HCT116 (cell line): ENCODE data around the gene CCDC102B. TPM values are rescaled to one million over a fixed set of nuclear protein-coding genes. Genes with fewer than 3 reads are reported as not detected.

Experiments used
- ATAC-seq: fragments of 200-7000 bp; cut with Tn5 transposase; 2 replicates; pipeline ENCODE4 v1.9.1; 2020; ENCODE audit warnings: mild to moderate bottlenecking, moderate library complexity
- BruUV-seq: library from RNA; stranded (reverse); fragments of 400-500 nt; replicated peaks from 2 replicates; lab custom pipeline; 2021; lab: Mats Ljungman, UMichigan
- CTCF ChIA-PET: fragments of 300-600 bp; sonication (Branson Sonifier 250); formaldehyde crosslinking; loops from one replicate; lab custom pipeline; 2021; ENCODE audit warnings: antibody characterized with exemption; lab: Charles Lee
- POLR2A ChIA-PET: fragments of 300-600, 350-600 bp; sonication (Branson Sonifier 250); formaldehyde crosslinking; loops from one replicate; lab custom pipeline; 2021; ENCODE audit warnings: antibody characterized with exemption; lab: Charles Lee
- RAD21 ChIA-PET, 2 experiments: fragments of 300-600 bp; sonication (Branson Sonifier 250); formaldehyde crosslinking; loops; one replicate each; lab custom pipeline; 2023; ENCODE audit warnings: low total read pairs in 2 of 2; ENCODE audit not compliant: uncharacterized antibody in 2 of 2, unreplicated experiment in 2 of 2, low non-redundant PET in 1 of 2; lab: Charles Lee
- DNase-seq: peaks from one replicate; pipeline ENCODE4 v3.0.0-alpha.2; 2010; ENCODE audit warnings: low read depth, low spot score
- H2AFZ ChIP-seq: fragments of 200-600 bp; shearing (Covaris generic), sonication (generic); 2 replicates; pipeline ENCODE4 v1.6.1; 2017; ENCODE audit warnings: low read depth, mixed run types, mixed read lengths, antibody characterized with exemption, low read length; ENCODE audit not compliant: poor library complexity, severe bottlenecking
- H3K27ac ChIP-seq: 2 replicates; pipeline ENCODE4 v1.5.1; 2012; ENCODE audit warnings: low read depth, low read length
- H3K27me3 ChIP-seq: fragments of 200-600 bp; sonication (generic); 2 replicates; pipeline ENCODE4 v1.6.1; 2016; ENCODE audit warnings: mixed run types, low read length, mixed read lengths; ENCODE audit not compliant: insufficient read depth
- H3K36me3 ChIP-seq, 2 experiments: fragments of 200-500 bp in 1 of 2; fragments of 200-600 bp in 1 of 2; sonication (Bioruptor generic) in 1 of 2; sonication (generic) in 1 of 2; 2 replicates each; pipeline versions ENCODE4 v1.5.1 to v1.6.1; 2014 to 2016; ENCODE audit warnings: low read length in 2 of 2, inconsistent platforms in 1 of 2, mixed read lengths in 1 of 2, mixed run types in 1 of 2; ENCODE audit not compliant: insufficient read depth in 2 of 2, control insufficient read depth in 1 of 2
- H3K4me1 ChIP-seq, 2 experiments: fragments of 200-600 bp in 1 of 2; sonication (generic) in 1 of 2; 2 replicates each; pipeline versions ENCODE4 v1.5.1 to v1.6.1; 2012 to 2017; ENCODE audit warnings: low read length in 2 of 2, inconsistent platforms in 1 of 2, mild to moderate bottlenecking in 1 of 2, mixed read lengths in 1 of 2, mixed run types in 1 of 2, moderate library complexity in 1 of 2; ENCODE audit not compliant: insufficient read depth in 2 of 2, control insufficient read depth in 1 of 2
- H3K4me2 ChIP-seq: fragments of 200-600 bp; sonication (generic); 2 replicates; pipeline ENCODE4 v1.6.1; 2017; ENCODE audit warnings: mixed run types, low read length, mixed read lengths
- H3K4me3 ChIP-seq, 2 experiments: fragments of 200-600 bp in 1 of 2; sonication (generic) in 1 of 2; replicated peaks in 1 of 2; 2 replicates each; pipeline ENCODE4 v1.5.1; 2011 to 2016; ENCODE audit warnings: low read length in 2 of 2, control low read depth in 1 of 2, low read depth in 1 of 2, mild to moderate bottlenecking in 1 of 2, mixed read lengths in 1 of 2, mixed run types in 1 of 2
- H3K79me2 ChIP-seq: fragments of 200-600 bp; sonication (generic); 2 replicates; pipeline ENCODE4 v1.6.1; 2017; ENCODE audit warnings: mild to moderate bottlenecking, mixed run types, low read length, moderate library complexity, mixed read lengths; ENCODE audit not compliant: insufficient read depth
- H3K9ac ChIP-seq: fragments of 200-600 bp; sonication (generic); 2 replicates; pipeline ENCODE4 v1.6.1; 2016; ENCODE audit warnings: low read length, mixed read lengths
- H3K9me2 ChIP-seq: fragments of 200-600 bp; sonication (generic), shearing (Covaris generic); 2 replicates; pipeline ENCODE4 v1.6.1; 2017; ENCODE audit warnings: mixed run types, mild to moderate bottlenecking, moderate library complexity; ENCODE audit not compliant: insufficient read depth
- H3K9me3 ChIP-seq, 2 experiments: fragments of 200-500 bp in 1 of 2; fragments of 200-600 bp in 1 of 2; sonication (Bioruptor generic) in 1 of 2; sonication (generic) in 1 of 2; 2 replicates each; pipeline ENCODE4 v1.6.1; 2014 to 2017; ENCODE audit warnings: low read length in 2 of 2, mixed read lengths in 2 of 2, inconsistent platforms in 1 of 2, low read depth in 1 of 2, mild to moderate bottlenecking in 1 of 2, mixed run types in 1 of 2, moderate library complexity in 1 of 2; ENCODE audit not compliant: control insufficient read depth in 1 of 2, insufficient read depth in 1 of 2
- H4K20me1 ChIP-seq: fragments of 200-600 bp; sonication (generic), shearing (Covaris generic); 2 replicates; pipeline ENCODE4 v1.6.1; 2017; ENCODE audit warnings: mixed run types, mild to moderate bottlenecking, moderate library complexity; ENCODE audit not compliant: insufficient read depth
- ATF3 ChIP-seq: IDR thresholded peaks from 2 replicates; pipeline ENCODE4 v1.6.1; 2012
- CBX3 ChIP-seq: IDR thresholded peaks from 2 replicates; pipeline ENCODE4 v1.6.1; 2012; ENCODE audit warnings: low read depth
- CEBPB ChIP-seq: IDR thresholded peaks from 2 replicates; pipeline ENCODE4 v1.6.1; 2012; ENCODE audit warnings: low read depth
- CTCF ChIP-seq, 3 experiments: fragments of 200-600 bp in 1 of 3; sonication (generic) in 1 of 3; IDR thresholded peaks in 2 of 3; conservative IDR thresholded peaks in 1 of 3; 2 replicates each; pipeline ENCODE4 v1.5.1; 2012 to 2017; ENCODE audit warnings: low read depth in 2 of 3, low read length in 2 of 3, antibody characterized with exemption in 1 of 3, borderline replicate concordance in 1 of 3, control low read depth in 1 of 3, mild to moderate bottlenecking in 1 of 3, mixed read lengths in 1 of 3, mixed run types in 1 of 3, moderate library complexity in 1 of 3; ENCODE audit not compliant: insufficient read depth in 1 of 3
- EGR1 ChIP-seq: IDR thresholded peaks from 2 replicates; pipeline ENCODE4 v1.6.1; 2012; ENCODE audit warnings: low read depth
- ELF1 ChIP-seq: IDR thresholded peaks from 2 replicates; pipeline ENCODE4 v1.6.1; 2012; ENCODE audit warnings: low read depth, borderline replicate concordance
- EZH2 ChIP-seq: fragments of 200-600 bp; sonication (generic); IDR thresholded peaks from 2 replicates; pipeline ENCODE4 v1.6.1; 2017; ENCODE audit warnings: antibody characterized with exemption, mixed run types
- EZH2phosphoT487 ChIP-seq: fragments of 200-600 bp; IDR thresholded peaks from 2 replicates; pipeline ENCODE4 v1.6.1; 2018; ENCODE audit warnings: antibody characterized with exemption, borderline replicate concordance
- FOSL1 ChIP-seq: IDR thresholded peaks from 2 replicates; pipeline ENCODE4 v1.6.1; 2012; ENCODE audit warnings: low read depth
- JUND ChIP-seq: IDR thresholded peaks from 2 replicates; pipeline ENCODE4 v1.6.1; 2012
- POLR2A ChIP-seq: IDR thresholded peaks from 2 replicates; pipeline ENCODE4 v1.7.0; 2011; ENCODE audit warnings: borderline replicate concordance; ENCODE audit not compliant: insufficient read depth, insufficient read length; ENCODE audit errors: extremely low read depth
- POLR2AphosphoS5 ChIP-seq: IDR thresholded peaks from 2 replicates; pipeline ENCODE4 v1.6.1; 2011; ENCODE audit warnings: mild to moderate bottlenecking, low read depth, low read length, moderate library complexity
- RAD21 ChIP-seq: IDR thresholded peaks from 2 replicates; pipeline ENCODE4 v1.6.1; 2012; ENCODE audit warnings: low read depth, mild to moderate bottlenecking
- REST ChIP-seq: IDR thresholded peaks from 2 replicates; pipeline ENCODE4 v1.6.1; 2012; ENCODE audit warnings: low read depth
- SP1 ChIP-seq: IDR thresholded peaks from 2 replicates; pipeline ENCODE4 v1.6.1; 2012; ENCODE audit warnings: low read depth
- ZNF274 ChIP-seq: fragments of 200-500 bp; sonication (Bioruptor generic); IDR thresholded peaks from 2 replicates; pipeline ENCODE4 v1.6.1; 2014; ENCODE audit warnings: mild to moderate bottlenecking, low read depth, low read length, inconsistent platforms
- intact Hi-C: fragments of 100-400 bp; cut with micrococcal nuclease; formaldehyde crosslinking; loops from 2 replicates; pipeline ENCODE4 v1.10.0; 2022
- total RNA-seq: library from RNA; stranded (reverse); gene quantifications from one replicate; pipeline ENCODE4 v1.2.1, GENCODE V29; 2021; ENCODE audit not compliant: unreplicated experiment

The CCDC102B gene
- total RNA-seq, 1 experiment from 2014 or later = 1.9 TPM

- H4K20me1 ChIP-seq = no peaks in the 10 kb centered on the region
- H3K9ac ChIP-seq = no peak overlapping the region
- no peak for TF ChIP-seq EGR1
- TF ChIP-seq JUND = no peak
- no peak for TF ChIP-seq EZH2
- TF ChIP-seq ATF3 = no peak
- TF ChIP-seq POLR2A = no peak
- TF ChIP-seq CBX3 = no peak
- TF ChIP-seq RAD21 = no peak
- no peak for TF ChIP-seq ELF1
- no peak for TF ChIP-seq EZH2phosphoT487
- TF ChIP-seq POLR2AphosphoS5 = no peak
- no peak for TF ChIP-seq CEBPB
- TF ChIP-seq ZNF274 = no peak
- no peak for TF ChIP-seq REST
- no peak for TF ChIP-seq CTCF (IDR thresholded peaks at IDR 0.05 in 2 of 3, conservative IDR thresholded peaks at IDR 0.05 in 1 of 3; ENCODE audit: borderline replicate concordance in 1 of 3, insufficient read depth in 1 of 3, low read depth in 2 of 3, low read length in 2 of 3)
- TF ChIP-seq SP1 = no peak
- no peak for TF ChIP-seq FOSL1
- H3K9me2 ChIP-seq = no peaks in the 10 kb centered on the region
- POLR2A ChIA-PET = no interaction called here
- no peaks in the 10 kb centered on the region for H3K27me3 ChIP-seq
- DNase-seq (no peak), ATAC-seq (no peak)
- H2AFZ ChIP-seq = no peak overlapping the region
- H3K4me3 ChIP-seq = no peak overlapping the region
- CTCF ChIA-PET = no interaction called here
- BruUV-seq = no TSS peak
- H3K4me1 ChIP-seq = no peaks in the 10 kb centered on the region
- H3K4me2 ChIP-seq = no peak overlapping the region
- H3K79me2 ChIP-seq = no peaks in the 10 kb centered on the region
- RAD21 ChIA-PET = no interaction called here
- H3K36me3 ChIP-seq = no peaks in the 10 kb centered on the region
- no peaks in the 10 kb centered on the region for H3K9me3 ChIP-seq
- intact Hi-C loops = no loop called here
- no peak overlapping the region for H3K27ac ChIP-seq
Observed at GRCh38 chr18:68865503-68865902, 67.6 kb downstream of the CCDC102B start.
